HG03060 (cell line): ENCODE measurements around the gene TFPI.
"Not testable (repeated sequence)": the region's sequence is repeated elsewhere in the genome, so short reads cannot be mapped to it uniquely, and the experiment has no call there.

Experiments
- ATAC-seq: cut with Tn5 transposase; IDR thresholded peaks from one replicate; pipeline ENCODE4 v1.9.1; 2021; ENCODE audit warnings: low read depth, moderate number of reproducible peaks; ENCODE audit not compliant: unreplicated experiment

The TFPI gene

DNA sequence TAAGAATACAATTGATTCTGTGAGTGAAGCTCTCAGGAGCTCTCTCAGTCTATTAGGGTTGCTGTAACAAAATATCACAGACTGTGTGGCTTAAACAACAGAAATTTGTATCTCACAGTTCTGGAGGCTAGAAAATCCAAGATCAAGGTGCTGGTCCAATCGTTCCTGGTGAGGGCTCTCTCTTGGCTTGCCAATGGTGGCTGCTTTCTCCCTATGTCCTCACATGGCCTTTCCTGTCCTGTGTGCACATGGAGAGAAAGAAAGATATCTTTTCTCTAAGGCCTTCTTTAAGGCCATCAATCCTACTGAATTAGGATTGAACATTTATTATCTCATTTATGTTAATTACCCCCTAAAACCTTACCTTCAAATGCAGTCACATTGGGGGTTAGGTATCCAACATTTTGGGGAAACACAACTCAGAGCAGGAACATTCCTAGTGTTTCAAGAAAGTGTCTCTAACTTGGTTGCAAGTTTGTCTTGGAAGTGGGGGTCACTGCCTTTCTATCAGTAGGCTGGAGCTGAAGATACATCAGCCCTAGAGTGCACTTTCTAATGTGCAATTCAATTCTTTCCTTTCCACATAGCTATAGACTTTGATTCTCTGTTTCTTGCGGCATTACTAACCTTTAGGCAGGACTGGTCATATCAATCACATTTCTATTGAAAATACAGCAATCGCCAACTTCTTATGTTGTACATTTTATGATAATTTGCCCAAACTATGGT lies 24.8 kb downstream of the TFPI start:
- no peak for ATAC-seq

DNA sequence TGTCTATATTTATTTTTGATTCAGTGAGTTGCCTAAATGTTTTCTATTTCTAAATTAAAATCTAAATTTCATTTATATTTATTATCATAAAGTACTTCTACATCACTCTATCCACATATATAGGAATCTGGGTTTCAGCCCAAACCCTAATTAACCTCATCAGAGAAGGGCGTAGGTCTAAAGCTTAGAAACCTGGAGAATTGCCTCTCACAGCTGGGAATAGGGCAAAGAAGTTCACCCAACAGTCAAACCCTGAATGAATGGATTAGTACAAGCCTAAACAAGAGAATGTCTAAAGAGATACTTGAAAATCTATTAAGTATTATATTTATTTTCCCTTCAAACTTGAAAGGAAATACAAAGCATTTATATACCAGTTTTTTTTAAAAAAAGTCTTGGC lies 26.2 kb downstream of the TFPI start:
- ATAC-seq, result no peak

DNA sequence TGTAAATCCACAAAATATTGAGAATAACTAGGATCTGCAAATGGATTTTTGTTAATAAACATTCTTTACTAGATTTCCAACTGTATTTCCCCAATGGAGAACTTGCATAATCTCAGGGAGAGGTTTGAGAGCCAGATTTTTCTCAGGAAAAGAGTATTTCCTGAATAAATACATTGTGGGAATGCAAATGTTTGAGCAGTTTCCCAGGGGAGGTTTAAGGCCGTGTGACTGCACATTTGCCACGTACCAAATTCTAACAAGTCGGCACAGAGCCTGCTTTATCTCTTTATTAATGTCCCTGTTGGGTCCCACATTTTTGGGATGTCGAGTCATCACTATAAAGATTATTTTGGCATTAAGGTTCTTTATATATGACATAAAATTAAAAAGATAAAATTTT lies 27.0 kb downstream of the TFPI start:
- ATAC-seq, result no peak

DNA sequence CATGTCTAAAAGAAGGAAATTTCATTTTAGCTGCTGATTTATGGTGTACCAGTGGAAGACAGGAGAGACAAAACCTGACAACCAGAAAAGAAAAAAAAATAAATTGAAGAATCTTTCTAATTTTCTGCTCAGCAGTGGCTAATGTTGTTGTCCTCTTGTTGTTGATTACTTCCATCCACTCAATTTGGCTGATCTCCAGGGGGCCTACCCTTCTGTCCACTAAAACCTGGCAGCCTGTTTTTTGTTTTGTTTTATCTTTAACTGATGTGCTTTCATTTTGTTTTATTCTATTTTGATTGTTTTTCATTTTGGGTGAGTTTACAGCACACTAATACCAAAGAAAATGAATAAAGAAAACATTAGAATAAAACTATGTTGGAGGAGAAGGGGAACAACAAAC lies 27.4 kb downstream of the TFPI start:
- ATAC-seq, result no peak

DNA sequence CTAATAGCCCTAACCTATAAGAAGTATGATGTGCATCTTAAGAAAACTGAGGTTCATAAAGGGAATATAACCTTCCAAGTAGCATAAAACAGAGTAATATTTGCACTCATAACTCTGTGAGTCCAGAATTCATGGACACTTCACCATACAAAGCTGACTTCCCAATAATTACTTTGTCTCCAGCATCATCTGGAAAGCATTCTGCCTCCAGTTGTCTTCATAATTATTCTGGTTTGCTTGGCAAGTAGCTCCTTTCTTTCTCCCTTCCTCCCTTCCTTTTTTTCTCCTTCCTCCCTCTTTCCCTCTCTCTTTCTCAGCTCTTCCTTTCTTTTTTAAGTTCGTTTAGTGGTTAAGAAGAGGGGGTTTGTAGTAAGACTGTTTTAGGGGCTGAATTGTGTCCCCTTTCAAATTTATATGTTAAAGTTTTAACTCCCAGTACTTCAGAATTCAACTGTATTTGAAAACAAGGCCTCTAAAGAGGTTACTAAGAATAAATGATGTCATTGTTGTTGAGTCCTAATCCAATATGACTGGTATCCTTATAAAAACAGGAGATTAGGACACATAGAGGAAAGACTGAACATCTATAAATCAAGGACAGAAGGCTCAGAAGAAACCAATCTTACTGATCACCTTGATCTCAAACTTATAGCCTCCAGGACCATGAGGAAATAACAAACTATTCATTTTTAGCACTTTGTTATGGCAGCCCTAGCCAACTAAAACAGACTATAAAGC lies 28.9 kb downstream of the TFPI start:
- no peak for ATAC-seq

DNA sequence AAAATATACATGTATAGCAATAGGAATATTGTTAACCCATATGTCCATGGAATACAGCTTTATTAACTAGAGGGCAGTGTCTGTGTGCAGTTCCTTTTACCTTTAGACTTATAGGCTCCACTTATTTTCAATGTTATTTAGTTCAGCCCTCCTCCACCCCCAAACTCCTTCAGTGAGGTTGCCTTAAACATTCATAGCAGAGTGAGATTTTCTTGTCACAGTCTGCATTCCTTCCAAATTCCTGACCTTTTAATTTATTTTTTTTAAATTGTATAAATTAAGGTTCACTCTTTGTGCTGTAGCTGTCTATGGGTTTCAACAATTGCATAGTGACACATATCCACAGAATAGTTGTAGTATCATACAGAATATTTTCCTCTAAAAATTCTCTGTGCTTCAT lies 30.9 kb downstream of the TFPI start:
- ATAC-seq, result no peak

DNA sequence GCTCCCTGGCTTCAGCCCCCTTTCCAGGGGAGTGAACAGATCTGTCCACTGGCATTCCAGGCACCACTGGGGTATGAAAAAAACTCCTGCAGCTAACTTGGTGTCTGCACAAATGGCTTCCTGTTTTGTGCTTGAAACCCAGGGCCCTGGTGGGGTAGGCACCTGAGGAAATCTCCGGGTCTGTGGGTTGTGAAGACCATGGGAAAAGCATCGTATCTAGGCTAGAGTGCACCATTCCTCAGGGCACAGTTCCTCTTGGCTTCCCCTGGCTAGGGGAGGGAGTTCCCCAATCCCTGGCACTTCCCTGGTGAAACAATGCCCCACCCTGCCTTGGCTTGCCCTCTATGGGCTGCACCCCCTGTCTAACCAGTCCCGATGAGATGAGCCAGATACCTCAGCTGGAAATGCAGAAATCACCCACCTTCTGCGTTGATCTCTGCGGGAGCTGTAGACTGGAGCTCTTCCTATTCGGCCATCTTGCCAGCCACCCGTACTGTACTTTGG lies 34.1 kb downstream of the TFPI start:
- no peak for ATAC-seq

DNA sequence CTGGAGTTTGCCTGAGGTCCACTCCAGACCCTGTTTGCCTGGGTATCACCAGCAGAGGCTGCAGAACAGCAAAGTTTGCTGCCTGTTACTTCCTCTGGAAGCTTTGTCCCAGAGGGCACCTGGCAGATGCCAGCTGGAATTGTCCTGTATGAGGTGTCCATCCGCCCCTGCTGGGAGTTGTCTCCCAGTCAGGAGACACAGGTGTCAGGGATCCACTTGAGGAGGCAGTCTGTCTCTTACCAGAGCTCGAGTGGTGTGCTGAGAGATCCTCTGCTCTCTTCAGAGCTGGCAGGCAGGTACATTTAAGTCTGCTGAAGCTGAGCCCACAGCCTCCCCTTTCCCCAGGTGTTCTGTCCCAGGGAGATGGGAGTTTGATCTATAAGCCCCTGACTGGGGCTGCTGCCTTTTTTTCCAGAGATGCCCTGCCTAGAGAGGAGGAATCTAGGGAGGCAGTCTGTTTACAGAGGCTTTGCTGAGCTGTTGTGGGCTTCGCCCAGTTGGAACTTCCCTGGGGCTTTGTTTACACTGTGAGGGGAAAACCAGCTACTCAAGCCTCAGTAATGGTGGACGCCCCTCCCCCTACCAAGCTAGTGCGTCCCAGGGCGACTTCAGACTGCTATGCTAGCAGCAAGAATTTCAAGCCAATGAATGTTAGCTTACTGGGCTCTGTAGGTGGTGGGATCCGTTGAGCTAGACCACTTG lies 34.7 kb downstream of the TFPI start:
- no peak for ATAC-seq

DNA sequence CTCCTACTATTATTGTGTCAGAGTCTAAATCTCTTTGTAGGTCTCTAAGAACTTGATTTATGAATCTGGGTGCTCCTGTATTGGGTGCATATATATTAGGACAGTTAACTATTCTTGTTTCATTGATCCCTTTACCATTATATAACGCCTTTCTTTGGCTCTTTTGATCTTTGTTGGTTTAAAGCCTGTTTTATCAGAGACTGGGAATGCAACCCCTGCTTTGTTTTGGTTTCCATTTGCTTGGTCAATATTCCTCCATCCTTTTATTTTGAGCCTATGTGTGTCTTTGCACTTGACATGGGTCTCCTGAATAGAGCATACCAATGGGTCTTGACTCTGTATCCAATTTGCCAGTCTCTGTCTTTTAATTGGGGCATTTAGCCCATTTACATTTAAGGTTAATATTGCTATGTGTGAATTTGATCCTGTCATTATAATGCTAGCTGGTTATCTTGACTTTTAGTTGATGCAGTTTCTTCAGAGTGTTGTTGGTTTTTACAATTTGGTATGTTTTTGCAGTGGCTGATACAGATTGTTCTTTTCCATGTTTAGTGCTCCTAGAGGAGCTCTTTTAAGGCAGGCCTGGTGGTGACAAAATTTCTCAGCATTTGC lies 36.4 kb downstream of the TFPI start:
- ATAC-seq, result not testable (repeated sequence)

DNA sequence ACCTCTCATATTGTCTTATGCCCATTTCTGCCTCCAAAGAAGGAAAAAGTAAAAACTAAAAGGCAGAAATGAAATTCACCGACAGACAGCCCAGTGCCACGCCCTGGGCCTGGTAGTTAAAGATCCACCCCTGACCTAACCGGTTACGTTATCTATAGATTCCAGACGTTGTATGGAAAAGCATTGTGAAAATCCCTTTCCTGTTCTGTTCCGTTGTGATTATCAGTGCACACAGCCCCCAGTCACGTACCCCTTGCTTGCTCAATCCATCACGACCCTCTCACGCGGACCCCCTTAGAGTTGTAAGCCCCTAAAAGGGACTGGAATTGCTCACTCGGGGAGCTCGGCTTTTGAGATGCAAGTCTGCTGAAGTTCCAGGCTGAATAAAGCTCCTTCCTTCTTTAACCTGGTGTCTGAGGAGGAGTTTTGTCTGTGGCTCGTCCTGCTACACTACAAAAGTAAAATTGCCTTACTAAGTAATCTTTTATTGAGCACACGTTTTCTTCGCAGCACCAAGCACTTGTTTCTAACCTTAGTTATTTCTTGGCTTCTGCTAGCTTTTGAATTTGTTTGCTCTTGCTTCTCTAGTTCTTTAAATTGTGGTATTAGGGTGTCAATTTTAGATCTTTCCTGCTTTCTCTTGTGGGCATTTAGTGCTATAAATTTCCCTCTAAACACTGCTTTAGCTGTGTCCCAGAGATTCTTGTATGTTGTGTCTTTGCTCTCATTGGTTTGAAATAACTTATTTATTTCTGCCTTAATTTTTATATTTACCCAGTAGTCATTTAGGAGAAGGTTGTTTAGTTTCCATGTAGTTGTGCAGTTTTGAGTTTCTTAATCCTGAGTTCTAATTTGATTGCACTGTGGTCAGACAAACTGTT lies 37.4 kb downstream of the TFPI start:
- ATAC-seq, result not testable (repeated sequence)

DNA sequence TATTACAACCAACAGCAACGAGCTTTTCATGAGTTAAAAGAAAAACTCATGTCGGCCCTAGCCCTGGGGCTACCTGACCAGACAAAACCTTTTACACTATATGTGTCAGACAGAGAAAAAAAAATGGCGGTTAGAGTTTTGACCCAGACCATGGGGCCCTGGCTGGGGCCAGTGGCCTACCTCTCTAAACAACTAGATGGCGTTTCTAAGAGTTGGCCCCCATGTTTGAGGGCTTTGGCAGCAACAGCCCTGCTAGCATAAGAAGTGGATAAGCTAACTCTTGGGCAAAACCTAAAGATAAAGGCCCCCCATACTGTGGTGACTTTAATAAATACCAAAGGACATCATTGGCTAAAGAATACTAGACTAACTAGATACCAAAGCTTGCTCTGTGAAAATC lies 39.3 kb downstream of the TFPI start:
- no peak for ATAC-seq

DNA sequence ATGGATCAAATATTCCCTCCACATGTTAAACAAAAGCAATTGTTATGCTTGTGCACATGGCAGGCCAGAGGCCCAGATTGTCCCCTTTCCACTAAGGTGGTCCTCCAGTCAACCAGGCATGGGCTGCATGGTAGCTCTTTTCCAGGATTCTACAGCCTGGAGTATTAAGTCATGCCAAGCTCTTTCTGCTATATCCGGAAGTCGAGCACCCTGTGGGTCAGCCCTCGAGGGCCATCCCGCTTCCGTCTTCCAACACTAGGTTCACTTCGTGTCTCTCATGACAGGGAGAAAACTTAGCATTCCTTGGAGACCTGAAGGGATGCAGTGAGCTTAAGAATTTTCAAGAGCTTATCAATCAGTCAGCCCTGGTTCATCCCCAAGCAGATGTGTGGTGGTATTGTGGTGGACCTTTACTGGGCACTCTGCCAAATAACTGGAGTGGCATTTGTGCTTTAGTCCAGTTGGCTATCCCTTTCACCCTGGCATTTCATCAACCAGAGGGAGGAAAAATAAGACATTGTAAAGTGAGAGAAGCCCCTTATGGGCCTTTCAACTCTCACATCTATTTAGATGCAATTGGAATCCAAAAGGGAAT lies 39.9 kb downstream of the TFPI start:
- ATAC-seq, result not testable (repeated sequence)

DNA sequence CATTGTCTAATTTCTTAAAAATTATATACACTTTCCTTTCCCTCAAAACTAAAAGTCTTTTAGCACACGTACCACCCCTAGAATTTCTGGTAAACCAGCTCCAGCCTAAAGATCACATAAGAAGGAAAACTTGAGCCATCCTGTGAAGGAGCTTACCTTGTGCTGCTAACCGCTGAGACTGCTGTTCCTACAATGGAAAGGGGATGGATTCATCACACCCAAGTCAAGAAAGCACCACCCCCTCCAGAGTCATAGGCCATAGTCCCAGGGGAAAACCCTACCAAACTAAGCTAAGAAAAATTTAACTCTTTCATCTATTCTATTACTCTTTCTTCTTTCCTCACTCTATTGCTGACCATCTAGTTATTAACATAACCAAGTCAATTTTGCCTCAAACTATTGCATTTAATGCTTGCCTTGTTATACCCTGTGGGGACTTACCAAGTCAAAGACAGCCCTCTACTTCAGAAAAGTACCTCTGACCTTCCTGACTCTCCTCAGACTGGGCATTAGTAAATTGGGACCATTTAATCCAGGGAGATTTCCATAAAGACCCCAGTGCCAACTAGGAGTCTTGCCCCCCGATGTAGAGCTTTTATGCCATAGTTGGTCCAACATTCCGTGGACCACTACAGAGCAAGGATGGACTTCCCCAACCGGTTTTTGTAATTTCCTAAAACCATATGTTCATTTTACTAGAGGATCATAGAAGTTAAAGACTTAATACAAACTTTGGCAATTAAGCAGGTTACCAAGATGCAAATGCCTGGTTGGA lies 40.6 kb downstream of the TFPI start:
- not testable (repeated sequence) for ATAC-seq

DNA sequence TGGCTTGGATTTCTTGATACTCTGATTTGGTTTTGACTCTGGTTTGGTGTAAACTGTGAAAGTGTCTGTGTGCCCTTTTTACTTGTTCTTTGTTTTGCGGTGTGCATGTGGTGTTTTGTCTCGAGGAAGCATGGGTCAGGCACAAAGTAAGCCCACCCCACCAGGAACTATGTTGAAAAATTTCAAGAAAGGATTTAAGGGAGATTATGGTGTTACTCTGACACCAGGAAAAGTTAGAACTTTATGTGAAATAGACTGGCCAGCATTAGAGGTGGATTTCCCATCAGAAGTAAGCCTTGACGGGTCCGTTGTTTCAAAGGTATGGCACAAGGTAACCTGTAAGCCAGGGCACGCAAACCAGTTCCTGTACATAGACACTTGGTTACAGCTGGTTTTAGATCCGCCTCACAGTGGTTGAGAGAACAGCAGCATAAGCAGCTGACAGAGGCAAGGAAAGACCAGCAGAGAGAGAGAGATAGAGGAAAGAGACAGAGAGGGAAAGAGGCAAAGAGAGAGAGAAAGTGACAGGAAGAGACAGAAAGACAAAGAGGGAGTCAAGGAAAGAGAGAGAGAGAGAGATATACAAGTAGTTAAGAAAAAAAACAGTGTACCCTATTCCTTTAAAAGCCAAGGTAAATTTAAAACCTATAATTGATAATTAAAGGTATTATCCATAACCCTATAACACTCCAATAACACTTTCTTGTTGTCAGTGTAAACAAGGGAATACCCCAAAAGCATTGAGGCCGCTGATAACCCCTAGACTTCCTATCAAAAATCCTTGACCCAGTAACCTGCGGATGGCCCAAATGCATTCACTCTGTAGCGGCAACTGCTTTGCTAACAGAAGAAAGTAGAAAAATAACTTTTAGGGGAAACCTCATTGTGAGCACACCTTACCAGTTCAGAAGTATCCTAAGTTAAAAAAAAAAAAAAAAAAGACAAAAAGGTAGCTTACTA lies 42.6 kb downstream of the TFPI start:
- ATAC-seq, result no peak

DNA sequence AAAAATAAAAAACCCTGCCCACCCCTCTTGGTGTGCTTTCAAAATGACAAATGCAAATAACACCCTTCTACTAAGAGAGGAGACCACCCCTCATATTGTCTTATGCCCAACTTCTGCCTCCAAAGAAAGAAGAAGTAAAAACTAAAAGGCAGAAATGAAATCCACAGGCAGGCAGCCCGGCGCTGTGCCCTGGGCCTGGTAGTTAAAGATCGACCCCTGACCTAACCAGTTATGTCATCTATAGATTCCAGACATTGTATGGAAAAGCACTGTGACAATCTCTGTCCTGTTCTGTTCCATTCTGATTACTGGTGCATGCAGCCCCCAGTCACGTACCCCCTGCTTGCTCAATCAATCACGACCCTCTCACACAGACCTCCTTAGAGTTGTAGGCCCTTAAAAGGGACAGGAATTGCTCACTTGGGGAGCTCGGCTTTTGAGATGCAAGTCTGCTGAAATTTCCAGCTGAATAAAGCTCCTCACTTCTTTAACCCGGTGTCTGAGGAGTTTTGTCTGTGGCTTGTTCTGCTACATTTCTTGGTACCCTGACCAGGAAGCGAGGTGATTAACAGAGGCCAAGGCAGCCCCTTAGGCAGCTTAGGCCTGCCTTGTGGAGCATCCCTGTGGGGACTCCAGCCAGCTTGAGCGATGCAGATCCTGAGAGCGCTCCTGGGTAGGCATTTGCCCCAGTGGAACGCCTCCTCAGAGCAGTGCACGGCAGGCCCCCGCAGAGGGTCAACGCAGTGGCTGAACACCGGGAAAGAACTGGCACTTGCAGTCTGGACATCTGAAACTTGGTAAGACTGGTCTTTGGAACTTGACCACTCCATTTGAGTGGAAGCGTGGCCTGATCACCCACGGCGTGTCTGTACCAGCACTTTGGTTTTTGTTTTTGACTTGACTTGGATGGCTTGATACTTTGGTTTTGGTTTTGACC lies 43.5 kb downstream of the TFPI start:
- ATAC-seq, result not testable (repeated sequence)

DNA sequence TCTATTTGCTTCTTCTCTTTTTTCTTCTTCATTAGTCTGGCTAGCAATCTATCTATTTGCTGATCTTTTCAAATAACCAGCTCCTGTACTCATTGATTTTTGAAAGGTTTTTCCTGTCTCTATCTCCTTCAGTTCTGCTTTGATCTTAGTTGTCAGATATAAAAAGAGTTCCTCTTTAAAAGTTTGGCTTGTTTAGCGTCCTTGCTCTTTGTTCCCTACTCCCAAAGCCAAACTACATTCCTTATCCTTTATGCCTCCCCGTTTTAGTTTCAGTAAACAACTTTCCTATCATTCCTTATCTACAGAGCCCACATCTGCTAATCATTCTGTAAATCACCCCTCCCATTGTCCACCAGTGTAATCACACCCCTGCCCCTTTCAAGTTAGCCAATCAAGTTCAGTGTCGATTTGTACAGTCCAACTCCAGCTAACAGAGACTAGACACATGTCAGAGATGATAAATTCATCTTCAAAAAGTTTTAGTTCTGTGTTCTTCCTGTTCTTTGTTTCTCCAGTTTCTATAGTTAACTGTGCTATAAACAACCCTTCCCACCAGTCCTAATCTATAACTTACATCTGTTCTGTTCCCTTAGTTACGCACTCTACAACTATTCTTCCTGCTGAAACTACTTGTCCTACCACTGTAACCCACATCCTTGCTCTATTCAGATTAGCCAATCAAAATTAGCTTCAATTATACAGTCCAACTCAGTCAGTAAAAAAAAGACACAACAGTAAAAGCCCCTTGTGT lies 44.4 kb downstream of the TFPI start:
- no peak for ATAC-seq
